GM12878 (cell line): Measurements from ENCODE around the gene DAAM2. TPM values are rescaled to one million over a fixed set of nuclear protein-coding genes. Genes with fewer than 3 reads are reported as not detected.

Source experiments
- ATAC-seq: fragments of 200-7000 bp; cut with Tn5 transposase; 3 replicates; pipeline ENCODE4 v1.9.1; 2020; ENCODE audit warnings: mild to moderate bottlenecking, moderate library complexity
- BruUV-seq: library from RNA; stranded (reverse); fragments of 400-500 nt; replicated peaks from 2 replicates; lab custom pipeline; 2021; lab: Mats Ljungman, UMichigan
- CTCF ChIA-PET: fragments of 300-600 bp; sonication (Branson Sonifier 250); formaldehyde crosslinking; extraction: SDS; loops from one replicate; lab custom pipeline; 2021; ENCODE audit warnings: inconsistent platforms; lab: Yijun Ruan, JAX
- POLR2A ChIA-PET: fragments of 350-600 bp; formaldehyde crosslinking; extraction: SDS; loops from one replicate; lab custom pipeline; 2021; ENCODE audit warnings: inconsistent platforms; lab: Charles Lee
- RAD21 ChIA-PET: fragments of 300-600 bp; sonication (Branson Sonifier 250); formaldehyde crosslinking; loops from one replicate; lab custom pipeline; 2023; ENCODE audit warnings: antibody characterized with exemption; ENCODE audit not compliant: unreplicated experiment; lab: Charles Lee
- SMC1A ChIA-PET: fragments of 300-600 bp; sonication (Branson Sonifier 250); formaldehyde crosslinking; loops from one replicate; lab custom pipeline; 2023; ENCODE audit not compliant: unreplicated experiment, uncharacterized antibody; lab: Charles Lee
- DNase-seq: peaks from one replicate; pipeline ENCODE4 v3.0.0-alpha.2; 2011; ENCODE audit warnings: low read depth, low spot score
- FAIRE-seq: peaks from 3 replicates; lab custom pipeline; 2011; peaks lifted over from hg19 to GRCh38; lab: Jason Lieb, UNC
- H2AFZ ChIP-seq: 2 replicates; pipeline ENCODE4 v1.6.0; 2011; ENCODE audit warnings: low read depth, low read length, control low read depth; ENCODE audit not compliant: control insufficient read depth
- H3K27ac ChIP-seq: 2 replicates; pipeline ENCODE4 v1.5.1; 2011; ENCODE audit warnings: control low read depth; ENCODE audit not compliant: control insufficient read depth, insufficient read depth
- H3K27me3 ChIP-seq, 2 experiments: replicated peaks in 1 of 2; 2 replicates each; pipeline versions ENCODE4 v1.6.0 to v1.6.1; 2011; ENCODE audit warnings: low read length in 1 of 2; ENCODE audit not compliant: control insufficient read depth in 2 of 2, insufficient read depth in 2 of 2
- H3K36me3 ChIP-seq, 2 experiments: 2 replicates each; pipeline ENCODE4 v1.5.1; 2011; ENCODE audit warnings: low read length in 1 of 2; ENCODE audit not compliant: control insufficient read depth in 2 of 2, insufficient read depth in 2 of 2
- H3K4me1 ChIP-seq: 2 replicates; pipeline ENCODE4 v1.6.1; 2011; ENCODE audit warnings: mild to moderate bottlenecking, low read length, moderate library complexity, mixed read lengths; ENCODE audit not compliant: control insufficient read depth, insufficient read depth
- H3K4me2 ChIP-seq: 2 replicates; pipeline ENCODE4 v1.6.0; 2011; ENCODE audit warnings: control low read depth; ENCODE audit not compliant: control insufficient read depth, insufficient read depth
- H3K4me3 ChIP-seq: fragments of 200-600 bp; sonication (generic); 2 replicates; pipeline ENCODE4 v1.5.1; 2016
- H3K79me2 ChIP-seq: 2 replicates; pipeline ENCODE4 v1.6.0; 2011; ENCODE audit warnings: low read length; ENCODE audit not compliant: control insufficient read depth, insufficient read depth
- H3K9ac ChIP-seq: 2 replicates; pipeline ENCODE4 v1.8.0; 2011; ENCODE audit warnings: low read length, control low read depth, mixed read lengths; ENCODE audit not compliant: control insufficient read depth, insufficient read depth
- H3K9me3 ChIP-seq: replicated peaks from 3 replicates; pipeline ENCODE4 v1.5.1; 2011; ENCODE audit warnings: mild to moderate bottlenecking, low read length; ENCODE audit not compliant: control insufficient read depth, insufficient read depth
- H4K20me1 ChIP-seq: 2 replicates; pipeline ENCODE4 v1.6.0; 2011; ENCODE audit not compliant: control insufficient read depth, insufficient read depth
- BACH1 ChIP-seq: fragments of 450-650 bp; IDR thresholded peaks from 2 replicates; pipeline ENCODE4 v1.6.1; 2017; ENCODE audit warnings: mild to moderate bottlenecking, borderline replicate concordance
- CEBPB ChIP-seq, 2 experiments: fragments of 150-350 bp in 1 of 2; IDR thresholded peaks; 2 replicates each; pipeline ENCODE4 v1.6.1; 2012 to 2014; ENCODE audit warnings: low read depth in 2 of 2, low read length in 2 of 2, borderline replicate concordance in 1 of 2, inconsistent platforms in 1 of 2
- EED ChIP-seq: sonication (generic); IDR thresholded peaks from 2 replicates; pipeline ENCODE4 v1.6.1; 2016; ENCODE audit warnings: antibody characterized with exemption, low read depth
- EGR1 ChIP-seq, 2 experiments: IDR thresholded peaks; 1 replicate in 1 of 2; 2 replicates in 1 of 2; pipeline ENCODE4 v1.6.1; 2011 to 2012; ENCODE audit warnings: low read depth in 2 of 2, low read length in 2 of 2, borderline replicate concordance in 1 of 2, mild to moderate bottlenecking in 1 of 2, moderate library complexity in 1 of 2
- EP300 ChIP-seq, 2 experiments: fragments of 150-350 bp in 1 of 2; IDR thresholded peaks; 2 replicates each; pipeline ENCODE4 v1.6.1; 2011 to 2012; ENCODE audit warnings: low read depth in 2 of 2, low read length in 2 of 2, borderline replicate concordance in 1 of 2, improper control_type of control experiment in 1 of 2, inconsistent platforms in 1 of 2; ENCODE audit not compliant: control insufficient read depth in 1 of 2
- FOS ChIP-seq: IDR thresholded peaks from 3 replicates; pipeline ENCODE4 v1.6.1; 2011; ENCODE audit warnings: borderline replicate concordance; ENCODE audit not compliant: insufficient read length; ENCODE audit errors: extremely low read depth
- FOXM1 ChIP-seq: IDR thresholded peaks from 2 replicates; pipeline ENCODE4 v1.6.1; 2012; ENCODE audit warnings: low read depth, mild to moderate bottlenecking, inconsistent platforms, low read length, moderate library complexity
- GATAD2B ChIP-seq: fragments of 450-650 bp; conservative IDR thresholded peaks from 2 replicates; pipeline ENCODE4 v1.6.1; 2017; ENCODE audit warnings: low read depth, mild to moderate bottlenecking, moderate library complexity
- HCFC1 ChIP-seq: fragments of 150-350 bp; IDR thresholded peaks from 2 replicates; pipeline ENCODE4 v1.6.1; 2014; ENCODE audit warnings: low read length
- NBN ChIP-seq: fragments of 450-650 bp; IDR thresholded peaks from 2 replicates; pipeline ENCODE4 v1.6.1; 2016
- NR2F1 ChIP-seq: fragments of 450-650 bp; conservative IDR thresholded peaks from 2 replicates; pipeline ENCODE4 v1.6.1; 2017; ENCODE audit warnings: mild to moderate bottlenecking
- POLR2A ChIP-seq: IDR thresholded peaks from 2 replicates; pipeline ENCODE4 v1.6.1; 2011; ENCODE audit warnings: low read depth, mild to moderate bottlenecking, low read length
- POU2F2 ChIP-seq: IDR thresholded peaks from 3 replicates; pipeline ENCODE4 v1.6.1; 2011; ENCODE audit warnings: low read depth, mild to moderate bottlenecking, low read length, borderline replicate concordance
- RB1 ChIP-seq: fragments of 450-650 bp; formaldehyde crosslinking; IDR thresholded peaks from 2 replicates; pipeline ENCODE4 v1.6.1; 2017; ENCODE audit warnings: mild to moderate bottlenecking, borderline replicate concordance
- WGBS: methylation state at CpG from one replicate; pipeline ENCODE4 v1.1.6; 2016; ENCODE audit warnings: low lambda C conversion rate; ENCODE audit not compliant: insufficient replicate concordance, insufficient coverage; ENCODE audit errors: missing lambda C conversion rate; 5-methylcytosine and 5-hydroxymethylcytosine counted together
- in situ Hi-C: fragments of 300-500 bp; cut with MboI; formaldehyde crosslinking; loops from 9 replicates; pipeline ENCODE4 v1.14.3; 2018; ENCODE audit warnings: mixed read lengths
- intact Hi-C: fragments of 100-400 bp; cut with micrococcal nuclease; formaldehyde crosslinking; loops from one replicate; pipeline ENCODE4 v1.14.2; 2022; ENCODE audit not compliant: unreplicated experiment
- polyA plus RNA-seq, 11 experiments: library from polyadenylated mRNA; depleted of rRNA in 4 of 11; unstranded in 6 of 11; stranded (reverse) in 5 of 11; fragments of >200 nt; fragmentation: Nextera tagmentation in 4 of 11; fragmentation: Illumina TruSeq in 1 of 11; extraction: Ambion mirVana in 4 of 11; extraction: Trizol in 1 of 11; gene quantifications; 1 replicate in 1 of 11; 2 replicates in 10 of 11; pipeline versions ENCODE4 v1.2.1 to v1.2.3, GENCODE V29; 2011 to 2016; ENCODE audit warnings: inconsistent platforms in 2 of 11, missing spikeins in 2 of 11, low read depth in 1 of 11
- total RNA-seq, 4 experiments: library from RNA; depleted of rRNA in 3 of 4; stranded (reverse); fragments of >200 nt in 3 of 4; fragmentation: Illumina TruSeq in 1 of 4; extraction: Trizol in 1 of 4; gene quantifications; 2 replicates each; pipeline versions ENCODE4 v1.2.1 to v1.2.3, GENCODE V29; 2013 to 2021
- TF ChIP-seq, protein P1 (sequence below): fragments of 450-650 bp; IDR thresholded peaks from 2 replicates; pipeline ENCODE4 v1.6.1; 2017; ENCODE audit warnings: low read depth, mild to moderate bottlenecking, moderate library complexity
- TF ChIP-seq, protein P2 (sequence below): fragments of 450-650 bp; IDR thresholded peaks from 2 replicates; pipeline ENCODE4 v1.6.1; 2018; ENCODE audit warnings: borderline replicate concordance, mild to moderate bottlenecking; ENCODE audit not compliant: partially characterized antibody
- TF ChIP-seq, protein P3 (sequence below): fragments of 450-650 bp; formaldehyde crosslinking; IDR thresholded peaks from 2 replicates; pipeline ENCODE4 v1.4.0; 2022; ENCODE audit warnings: mild to moderate bottlenecking, moderate library complexity

Gene DAAM2
- total and polyA plus RNA-seq, 10 of the 15 experiments (the other 5 are each of a cell fraction or from before 2014, with no cell fraction given): 0.05 to 0.22 TPM; not detected in 8

DNA sequence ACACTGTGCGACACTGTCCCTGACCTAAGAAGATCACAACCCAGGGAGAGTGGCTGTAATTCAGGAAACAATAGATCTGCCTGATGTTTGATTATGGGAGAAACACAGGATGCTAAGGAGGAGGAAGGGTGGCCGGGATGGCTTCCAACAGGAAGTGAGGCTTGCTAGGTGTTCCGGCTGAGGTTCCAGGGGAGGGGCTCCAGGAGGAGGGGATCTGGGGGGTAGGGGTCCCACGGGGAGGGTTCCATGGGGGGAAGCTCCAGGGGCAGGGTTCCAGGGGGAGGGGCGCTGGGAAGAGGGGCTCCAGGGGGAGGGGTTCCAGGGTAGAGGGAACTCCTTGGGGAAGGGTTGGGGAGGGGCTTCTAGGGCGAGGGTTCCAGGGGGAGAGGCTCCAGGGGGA, 48.6 kb downstream of the DAAM2 start (continued):
- TF ChIP-seq, protein P1, sequence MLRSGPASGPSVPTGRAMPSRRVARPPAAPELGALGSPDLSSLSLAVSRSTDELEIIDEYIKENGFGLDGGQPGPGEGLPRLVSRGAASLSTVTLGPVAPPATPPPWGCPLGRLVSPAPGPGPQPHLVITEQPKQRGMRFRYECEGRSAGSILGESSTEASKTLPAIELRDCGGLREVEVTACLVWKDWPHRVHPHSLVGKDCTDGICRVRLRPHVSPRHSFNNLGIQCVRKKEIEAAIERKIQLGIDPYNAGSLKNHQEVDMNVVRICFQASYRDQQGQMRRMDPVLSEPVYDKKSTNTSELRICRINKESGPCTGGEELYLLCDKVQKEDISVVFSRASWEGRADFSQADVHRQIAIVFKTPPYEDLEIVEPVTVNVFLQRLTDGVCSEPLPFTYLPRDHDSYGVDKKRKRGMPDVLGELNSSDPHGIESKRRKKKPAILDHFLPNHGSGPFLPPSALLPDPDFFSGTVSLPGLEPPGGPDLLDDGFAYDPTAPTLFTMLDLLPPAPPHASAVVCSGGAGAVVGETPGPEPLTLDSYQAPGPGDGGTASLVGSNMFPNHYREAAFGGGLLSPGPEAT: no peak
- TF ChIP-seq BACH1 (no peak), GATAD2B (no peak), POU2F2 (no peak), EED (no peak), FOS (no peak), FOXM1 (no peak), HCFC1 (no peak), EP300 (IDR thresholded peaks at IDR 0.05; ENCODE audit: borderline replicate concordance in 1 of 2, control insufficient read depth in 1 of 2, low read depth in 2 of 2, low read length in 2 of 2) (no peak), POLR2A (no peak), EGR1 (IDR thresholded peaks at IDR 0.05; ENCODE audit: borderline replicate concordance in 1 of 2, low read depth in 2 of 2, low read length in 2 of 2) (no peak)

DNA sequence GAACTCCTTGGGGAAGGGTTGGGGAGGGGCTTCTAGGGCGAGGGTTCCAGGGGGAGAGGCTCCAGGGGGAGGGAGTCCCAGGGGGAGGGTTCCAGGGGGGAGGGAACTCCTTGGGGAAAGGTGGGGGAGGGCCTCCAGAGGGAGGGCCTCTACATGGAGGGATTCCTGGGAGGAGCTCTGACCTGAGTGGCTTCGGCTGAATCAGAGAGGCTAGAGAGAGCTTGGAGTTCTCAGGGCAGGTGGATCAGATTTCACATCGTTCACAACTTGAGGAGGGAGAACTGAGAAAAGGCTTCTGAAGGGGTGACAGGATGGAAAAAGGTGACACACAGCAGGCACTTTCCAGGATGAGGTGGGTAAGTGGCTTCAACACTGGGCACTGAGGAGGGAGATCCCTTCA, 49.1 kb downstream of the DAAM2 start:
- TF ChIP-seq CEBPB (IDR thresholded peaks at IDR 0.05; ENCODE audit: borderline replicate concordance in 1 of 2, low read depth in 2 of 2, low read length in 2 of 2) (no peak), RB1 (no peak), NBN (no peak), NR2F1 (no peak)
- TF ChIP-seq, protein P2, sequence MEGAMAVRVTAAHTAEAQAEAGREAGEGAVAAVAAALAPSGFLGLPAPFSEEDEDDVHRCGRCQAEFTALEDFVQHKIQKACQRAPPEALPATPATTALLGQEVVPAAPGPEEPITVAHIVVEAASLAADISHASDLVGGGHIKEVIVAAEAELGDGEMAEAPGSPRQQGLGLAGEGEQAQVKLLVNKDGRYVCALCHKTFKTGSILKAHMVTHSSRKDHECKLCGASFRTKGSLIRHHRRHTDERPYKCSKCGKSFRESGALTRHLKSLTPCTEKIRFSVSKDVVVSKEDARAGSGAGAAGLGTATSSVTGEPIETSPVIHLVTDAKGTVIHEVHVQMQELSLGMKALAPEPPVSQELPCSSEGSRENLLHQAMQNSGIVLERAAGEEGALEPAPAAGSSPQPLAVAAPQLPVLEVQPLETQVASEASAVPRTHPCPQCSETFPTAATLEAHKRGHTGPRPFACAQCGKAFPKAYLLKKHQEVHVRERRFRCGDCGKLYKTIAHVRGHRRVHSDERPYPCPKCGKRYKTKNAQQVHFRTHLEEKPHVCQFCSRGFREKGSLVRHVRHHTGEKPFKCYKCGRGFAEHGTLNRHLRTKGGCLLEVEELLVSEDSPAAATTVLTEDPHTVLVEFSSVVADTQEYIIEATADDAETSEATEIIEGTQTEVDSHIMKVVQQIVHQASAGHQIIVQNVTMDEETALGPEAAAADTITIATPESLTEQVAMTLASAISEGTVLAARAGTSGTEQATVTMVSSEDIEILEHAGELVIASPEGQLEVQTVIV: no peak
- TF ChIP-seq, protein P3, sequence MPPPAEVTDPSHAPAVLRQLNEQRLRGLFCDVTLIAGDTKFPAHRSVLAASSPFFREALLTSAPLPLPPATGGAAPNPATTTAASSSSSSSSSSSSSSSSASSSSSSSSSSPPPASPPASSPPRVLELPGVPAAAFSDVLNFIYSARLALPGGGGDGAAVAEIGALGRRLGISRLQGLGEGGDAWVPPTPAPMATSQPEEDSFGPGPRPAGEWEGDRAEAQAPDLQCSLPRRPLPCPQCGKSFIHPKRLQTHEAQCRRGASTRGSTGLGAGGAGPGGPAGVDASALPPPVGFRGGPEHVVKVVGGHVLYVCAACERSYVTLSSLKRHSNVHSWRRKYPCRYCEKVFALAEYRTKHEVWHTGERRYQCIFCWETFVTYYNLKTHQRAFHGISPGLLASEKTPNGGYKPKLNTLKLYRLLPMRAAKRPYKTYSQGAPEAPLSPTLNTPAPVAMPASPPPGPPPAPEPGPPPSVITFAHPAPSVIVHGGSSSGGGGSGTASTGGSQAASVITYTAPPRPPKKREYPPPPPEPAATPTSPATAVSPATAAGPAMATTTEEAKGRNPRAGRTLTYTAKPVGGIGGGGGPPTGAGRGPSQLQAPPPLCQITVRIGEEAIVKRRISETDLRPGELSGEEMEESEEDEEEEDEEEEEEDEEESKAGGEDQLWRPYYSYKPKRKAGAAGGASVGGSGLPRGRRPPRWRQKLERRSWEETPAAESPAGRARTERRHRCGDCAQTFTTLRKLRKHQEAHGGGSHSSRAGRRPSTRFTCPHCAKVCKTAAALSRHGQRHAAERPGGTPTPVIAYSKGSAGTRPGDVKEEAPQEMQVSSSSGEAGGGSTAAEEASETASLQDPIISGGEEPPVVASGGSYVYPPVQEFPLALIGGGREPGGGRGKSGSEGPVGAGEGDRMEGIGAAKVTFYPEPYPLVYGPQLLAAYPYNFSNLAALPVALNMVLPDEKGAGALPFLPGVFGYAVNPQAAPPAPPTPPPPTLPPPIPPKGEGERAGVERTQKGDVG (CRISPR knock-in tag): no peak
- Histone ChIP-seq H3K4me1 (no peaks in the 10 kb centered on the region), H3K4me3 (no peak overlapping the region), H3K27ac (no peak overlapping the region), H3K9me3 (no peaks in the 10 kb centered on the region), H3K79me2 (no peaks in the 10 kb centered on the region), H3K9ac (no peak overlapping the region), H3K4me2 (no peak overlapping the region), H3K27me3 (no peaks in the 10 kb centered on the region; a peak in 1 of 4 replicates), H4K20me1 (no peaks in the 10 kb centered on the region), H3K36me3 (no peaks in the 10 kb centered on the region), H2AFZ (no peak overlapping the region)
- intact Hi-C loops (no loop called here), in situ Hi-C loops (no loop called here)
- ChIA-PET RAD21 (no interaction called here), POLR2A (no interaction called here), SMC1A (interaction anchor here (0.8 kb wide), 1 partner anchor 25 kb away, joined by 3 read pairs; no protein-coding TSS in a partner anchor), CTCF (no interaction called here)
- WGBS: 0% methylated on average over 2 of the region's 3 CpGs
- ATAC-seq: no peak
- BruUV-seq: no TSS peak
- no peak for DNase-seq
- no peak for FAIRE-seq
